Choroid plexus epithelial cell (primary cell): ENCODE results near the gene PLOD3.
"Not testable (repeated sequence)": the region's sequence is repeated elsewhere in the genome, so short reads cannot be mapped to it uniquely, and the experiment has no call there.

Experiments
- DNase-seq: peaks from one replicate; pipeline ENCODE4 v3.0.0-alpha.2; 2010; ENCODE audit warnings: low read depth
- H3K4me3 ChIP-seq: 2 replicates; pipeline ENCODE4 v1.5.1; 2011; ENCODE audit warnings: low read depth, mild to moderate bottlenecking, control low read depth, low read length, moderate library complexity
- TF ChIP-seq, protein P1 (sequence below): conservative IDR thresholded peaks from 2 replicates; pipeline ENCODE4 v1.5.1; 2011; ENCODE audit warnings: low read depth, mild to moderate bottlenecking, control low read depth, inconsistent platforms, low read length, moderate library complexity

The PLOD3 gene, protein sequence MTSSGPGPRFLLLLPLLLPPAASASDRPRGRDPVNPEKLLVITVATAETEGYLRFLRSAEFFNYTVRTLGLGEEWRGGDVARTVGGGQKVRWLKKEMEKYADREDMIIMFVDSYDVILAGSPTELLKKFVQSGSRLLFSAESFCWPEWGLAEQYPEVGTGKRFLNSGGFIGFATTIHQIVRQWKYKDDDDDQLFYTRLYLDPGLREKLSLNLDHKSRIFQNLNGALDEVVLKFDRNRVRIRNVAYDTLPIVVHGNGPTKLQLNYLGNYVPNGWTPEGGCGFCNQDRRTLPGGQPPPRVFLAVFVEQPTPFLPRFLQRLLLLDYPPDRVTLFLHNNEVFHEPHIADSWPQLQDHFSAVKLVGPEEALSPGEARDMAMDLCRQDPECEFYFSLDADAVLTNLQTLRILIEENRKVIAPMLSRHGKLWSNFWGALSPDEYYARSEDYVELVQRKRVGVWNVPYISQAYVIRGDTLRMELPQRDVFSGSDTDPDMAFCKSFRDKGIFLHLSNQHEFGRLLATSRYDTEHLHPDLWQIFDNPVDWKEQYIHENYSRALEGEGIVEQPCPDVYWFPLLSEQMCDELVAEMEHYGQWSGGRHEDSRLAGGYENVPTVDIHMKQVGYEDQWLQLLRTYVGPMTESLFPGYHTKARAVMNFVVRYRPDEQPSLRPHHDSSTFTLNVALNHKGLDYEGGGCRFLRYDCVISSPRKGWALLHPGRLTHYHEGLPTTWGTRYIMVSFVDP

DNA sequence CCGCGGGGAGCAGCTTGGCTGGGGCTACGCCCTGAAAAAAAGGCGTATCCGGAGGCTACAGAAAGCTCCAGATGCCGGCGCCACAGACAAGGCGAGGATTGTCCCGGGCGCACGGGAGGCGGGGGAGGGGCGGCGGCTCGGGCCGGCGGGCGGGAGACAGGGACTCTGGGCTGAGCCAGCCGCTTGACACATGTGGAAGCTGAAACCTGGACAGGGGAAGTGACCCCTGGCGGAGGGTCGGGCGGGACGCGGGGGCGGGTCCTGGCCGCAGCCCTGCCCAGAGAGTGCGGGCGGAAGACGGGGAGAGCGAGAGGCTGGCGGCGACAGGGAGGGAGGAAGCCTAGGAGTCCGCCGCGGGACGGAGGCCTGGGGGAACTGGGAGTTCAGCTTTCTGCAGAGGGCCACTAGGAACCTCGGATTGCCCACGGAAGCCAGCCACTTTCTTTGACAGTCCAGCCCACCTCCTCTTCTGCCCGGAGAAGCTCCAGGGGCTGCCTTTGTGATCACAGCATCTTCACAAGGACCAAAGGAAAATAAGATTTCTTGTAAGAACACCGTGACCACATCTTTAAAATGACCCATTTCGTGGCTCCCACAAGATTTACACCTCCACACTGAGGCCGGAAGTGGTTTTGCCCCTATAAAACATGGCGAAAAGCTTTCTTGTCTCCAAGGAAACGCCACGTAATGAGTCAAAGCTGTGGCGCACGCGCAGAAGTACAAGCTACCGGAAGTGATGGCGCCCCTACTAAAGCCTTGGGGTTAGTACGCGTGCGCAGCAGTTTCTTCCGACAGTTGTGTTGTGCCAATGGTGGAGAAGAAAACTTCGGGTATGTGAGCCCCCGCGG, at the start of gene PLOD3, which contains the start of gene ZNHIT1:
Gene PLOD3 (minus strand): TSS at position 194 of the 848 bp plus-strand sequence. CDS start 307 bp downstream, outside the sequence.
Gene ZNHIT1 (plus strand): TSS at position 778 of the 848 bp plus-strand sequence. CDS start 31 bp downstream, at position 809.
- H3K4me3 ChIP-seq = peak within 1 kb of the TSS; percentile 74
- DNase-seq = peak; percentile 99
- TF ChIP-seq, protein P1, sequence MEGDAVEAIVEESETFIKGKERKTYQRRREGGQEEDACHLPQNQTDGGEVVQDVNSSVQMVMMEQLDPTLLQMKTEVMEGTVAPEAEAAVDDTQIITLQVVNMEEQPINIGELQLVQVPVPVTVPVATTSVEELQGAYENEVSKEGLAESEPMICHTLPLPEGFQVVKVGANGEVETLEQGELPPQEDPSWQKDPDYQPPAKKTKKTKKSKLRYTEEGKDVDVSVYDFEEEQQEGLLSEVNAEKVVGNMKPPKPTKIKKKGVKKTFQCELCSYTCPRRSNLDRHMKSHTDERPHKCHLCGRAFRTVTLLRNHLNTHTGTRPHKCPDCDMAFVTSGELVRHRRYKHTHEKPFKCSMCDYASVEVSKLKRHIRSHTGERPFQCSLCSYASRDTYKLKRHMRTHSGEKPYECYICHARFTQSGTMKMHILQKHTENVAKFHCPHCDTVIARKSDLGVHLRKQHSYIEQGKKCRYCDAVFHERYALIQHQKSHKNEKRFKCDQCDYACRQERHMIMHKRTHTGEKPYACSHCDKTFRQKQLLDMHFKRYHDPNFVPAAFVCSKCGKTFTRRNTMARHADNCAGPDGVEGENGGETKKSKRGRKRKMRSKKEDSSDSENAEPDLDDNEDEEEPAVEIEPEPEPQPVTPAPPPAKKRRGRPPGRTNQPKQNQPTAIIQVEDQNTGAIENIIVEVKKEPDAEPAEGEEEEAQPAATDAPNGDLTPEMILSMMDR = no peak

DNA sequence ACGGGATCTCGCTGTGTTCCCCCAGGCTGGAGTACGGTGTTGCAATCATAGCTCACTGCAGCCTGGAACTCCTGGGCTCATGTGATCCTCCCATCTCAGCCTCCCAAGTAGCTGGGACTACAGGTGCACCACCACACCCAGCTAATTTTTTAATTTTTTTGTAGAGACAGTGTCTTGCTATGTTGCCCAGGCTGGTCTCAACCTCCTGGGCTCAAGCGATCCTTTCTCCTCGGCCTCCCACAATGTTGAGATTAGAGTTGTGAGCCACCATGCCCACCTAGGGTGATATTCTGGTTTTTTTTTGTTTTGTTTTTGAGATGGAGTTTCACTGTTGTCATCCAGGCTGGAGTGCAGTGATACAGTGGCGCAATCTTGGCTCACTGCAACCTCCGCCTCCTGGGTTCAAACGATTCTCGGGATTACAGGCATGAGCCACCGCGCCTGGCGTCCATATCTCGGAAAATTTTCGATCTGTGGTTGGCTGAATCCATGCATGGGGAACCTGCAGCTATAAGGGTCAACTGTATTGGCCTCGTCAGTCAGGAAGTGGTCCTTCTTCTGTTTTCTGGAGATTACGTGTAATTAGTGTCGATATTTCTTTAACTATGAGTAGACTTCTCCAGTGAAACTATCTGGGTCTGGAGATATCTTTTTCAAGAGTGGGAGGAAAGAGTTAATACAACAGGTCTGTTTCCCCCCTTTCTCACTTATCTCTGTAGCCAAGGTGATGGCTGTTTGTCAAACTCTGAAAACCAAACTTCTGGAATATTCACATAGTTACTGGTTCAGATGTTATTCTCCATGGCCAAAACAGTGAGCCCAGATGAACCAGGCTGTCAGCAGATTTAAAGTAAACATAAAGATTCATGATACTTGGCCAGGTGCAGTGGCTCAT, 48.5 kb upstream of the PLOD3 start:
- TF ChIP-seq, protein P1 = no peak
- DNase-seq = no peak

DNA sequence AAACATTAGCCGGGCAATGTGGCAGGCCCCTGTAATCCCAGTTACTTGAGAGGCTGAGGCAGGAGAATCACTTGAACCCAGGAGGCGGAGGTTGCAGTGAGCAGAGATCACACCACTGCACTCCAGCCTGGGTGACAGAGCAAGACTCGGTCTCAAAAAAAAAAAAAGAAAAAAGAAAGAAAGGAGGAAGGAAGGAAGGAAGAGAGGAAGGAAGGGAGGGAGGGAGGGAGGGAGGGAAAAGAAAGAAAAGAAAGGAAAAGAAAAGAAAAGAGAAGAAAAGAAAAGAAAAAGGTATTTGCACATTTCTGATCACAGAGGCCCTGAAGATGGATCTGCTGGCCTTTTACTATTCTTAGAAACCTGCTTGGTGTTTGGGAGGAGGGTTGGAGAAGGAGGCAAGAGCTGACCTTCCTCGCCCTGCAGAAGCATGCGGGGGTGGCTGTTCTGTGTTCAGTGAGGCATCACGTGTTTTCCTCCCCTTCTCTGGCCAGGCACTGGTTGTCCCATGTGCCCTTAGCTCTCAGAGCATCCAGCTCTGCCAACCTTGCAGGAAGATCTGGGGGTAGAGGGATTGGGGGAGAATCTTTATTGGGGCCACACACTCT, 46.8 kb upstream of the PLOD3 start:
- H3K4me3 ChIP-seq = not testable (repeated sequence)
- peak; percentile 32 for DNase-seq

More for the DNA sequence above, 48.5 kb upstream of the PLOD3 start:
- no peak overlapping the region for H3K4me3 ChIP-seq

DNA sequence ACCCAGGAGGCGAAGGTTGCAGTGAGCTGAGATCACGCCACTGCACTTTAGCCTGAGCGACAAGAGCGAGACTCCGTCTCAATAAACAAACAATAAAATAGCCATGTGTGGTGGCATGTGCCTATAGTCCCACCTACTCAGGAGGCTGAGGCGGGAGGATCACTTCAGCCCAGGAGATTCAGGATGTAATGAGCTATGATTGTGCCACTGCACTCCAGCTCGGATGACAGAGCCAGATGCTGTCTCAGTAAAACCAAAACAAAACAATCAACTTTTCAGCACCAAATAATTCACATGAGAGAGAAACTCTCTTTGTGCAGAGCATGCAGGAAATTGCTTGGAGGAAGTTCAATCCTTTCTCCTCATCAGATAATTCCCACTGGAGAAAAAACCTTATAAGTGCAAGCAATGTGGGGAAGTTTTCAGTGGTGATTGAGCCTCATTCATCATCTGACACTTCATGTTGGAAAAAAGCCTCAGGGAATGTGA, 40.9 kb upstream of the PLOD3 start:
- TF ChIP-seq, protein P1 = no peak
- DNase-seq = no peak
- no peak overlapping the region for H3K4me3 ChIP-seq

DNA sequence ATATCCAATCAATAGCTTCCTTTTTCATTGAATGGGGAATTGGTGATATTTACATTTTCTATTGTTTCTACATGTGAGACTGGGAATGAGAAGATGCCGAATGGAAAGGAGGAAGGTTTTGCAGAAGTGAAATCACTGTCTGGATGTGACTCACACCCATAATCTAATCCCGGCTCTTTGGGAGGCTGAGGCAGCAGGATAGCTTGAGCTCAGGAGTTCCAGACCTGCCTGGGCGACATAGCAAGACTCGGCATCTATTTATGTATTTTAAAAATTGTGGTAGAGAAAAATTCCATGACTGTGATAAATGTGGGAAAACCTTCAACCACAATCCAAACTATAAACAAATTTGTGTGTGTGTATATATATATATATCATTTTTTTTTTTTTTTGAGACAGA, 38.4 kb upstream of the PLOD3 start:
- H3K4me3 ChIP-seq = no peak overlapping the region
- TF ChIP-seq, protein P1 = no peak
- DNase-seq = no peak

DNA sequence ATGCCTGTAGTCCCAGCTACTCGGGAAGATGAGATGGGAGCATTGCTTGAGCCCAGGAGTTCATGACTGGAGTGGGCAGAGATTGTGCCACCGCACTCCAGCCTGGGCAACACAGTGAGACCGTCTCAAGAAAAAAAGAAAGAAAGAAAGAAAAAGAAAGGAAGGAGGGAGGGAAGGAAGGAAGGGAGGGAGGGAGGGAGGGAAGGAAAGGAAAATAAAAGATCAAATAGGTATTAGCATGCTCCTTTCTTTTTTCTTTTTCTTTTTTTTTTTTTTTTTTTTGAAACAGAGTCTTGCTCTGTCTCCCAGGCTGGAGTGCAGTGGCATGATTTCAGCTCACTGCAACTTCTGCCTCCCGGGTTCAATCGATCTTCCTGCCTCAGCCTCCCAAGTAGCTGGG, 35.8 kb upstream of the PLOD3 start:
- H3K4me3 ChIP-seq, DNase-seq: not testable (repeated sequence)
